ENCODE measurements around the gene TBC1D14. TPM values are rescaled to one million over a fixed set of nuclear protein-coding genes. Genes with fewer than 3 reads are reported as not detected.

The TBC1D14 gene
- total and polyA plus RNA-seq, 4 donors: 15.1 to 60.1 (median 46.4) TPM

DNA sequence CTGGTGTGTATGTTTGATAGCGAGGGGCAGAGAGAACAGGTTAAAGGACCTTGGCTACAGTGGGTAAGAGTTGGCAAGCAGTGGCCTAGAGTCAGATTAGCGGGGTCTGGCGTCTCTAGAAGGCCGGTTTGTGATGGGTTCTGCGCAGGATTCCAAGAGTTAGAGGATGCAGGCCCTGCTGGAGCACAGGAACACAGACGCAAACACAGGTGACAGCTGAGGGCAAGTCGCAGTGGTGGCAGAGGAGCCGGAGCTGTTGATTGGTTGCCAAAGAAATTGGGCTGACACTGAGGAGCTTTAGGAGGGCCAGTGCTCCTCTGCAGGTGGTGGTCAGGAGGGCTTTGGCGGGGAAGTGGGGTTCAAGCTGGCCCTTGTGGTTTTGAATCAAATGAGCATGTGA is 137.3 kb downstream of the TBC1D14 start:
- H3K36me3 ChIP-seq (ENCODE audit: control insufficient read depth in 4 of 4, insufficient read depth in 4 of 4, low read length in 4 of 4): peaks cover 0 to 10% (median 0%) of the 10 kb centered on the region in 4 donors
- DNase-seq: no peak

DNA sequence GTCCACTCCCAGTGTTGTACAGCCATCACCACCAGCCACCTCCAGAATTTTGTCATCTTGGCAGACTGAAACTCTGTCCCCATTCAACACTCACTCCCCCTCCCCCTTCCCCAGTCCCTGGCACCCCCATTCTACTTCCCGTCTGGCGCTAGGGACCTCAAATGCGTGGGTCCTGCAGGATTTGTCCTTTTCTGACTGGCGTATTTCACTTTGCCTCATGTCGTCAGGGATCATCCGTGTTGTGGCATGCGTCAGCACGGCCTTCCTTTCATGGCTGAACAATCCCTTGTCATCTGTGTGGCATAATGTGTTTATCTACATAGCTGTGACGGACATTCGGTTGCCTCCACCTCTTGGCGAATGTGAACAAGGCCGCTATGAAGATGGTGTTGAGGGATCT is 139.0 kb downstream of the TBC1D14 start:
- Histone ChIP-seq H3K9me3 (ENCODE audit: control insufficient read depth in 4 of 4, insufficient read depth in 3 of 4, low read length in 3 of 4) (no peaks in the 10 kb centered on the region), H3K27ac (ENCODE audit: low read depth in 1 of 2, low read length in 1 of 2) (no peak overlapping the region), H3K9ac (ENCODE audit: insufficient read depth in 1 of 2, low read length in 2 of 2) (no peak overlapping the region), H3K27me3 (ENCODE audit: control insufficient read depth in 3 of 3, insufficient read depth in 3 of 3, low read length in 2 of 3) (no peaks in the 10 kb centered on the region), H3K4me1 (ENCODE audit: control insufficient read depth in 5 of 5, insufficient read depth in 5 of 5, low read length in 5 of 5) (peaks cover 5 to 48% (median 16%) of the 10 kb centered on the region in 5 donors), H3K4me3 (no peak overlapping the region), H3K36me3 (ENCODE audit: control insufficient read depth in 4 of 4, insufficient read depth in 4 of 4, low read length in 4 of 4) (peaks cover 0 to 14% (median 0%) of the 10 kb centered on the region in 4 donors)
- TF ChIP-seq, protein P1, sequence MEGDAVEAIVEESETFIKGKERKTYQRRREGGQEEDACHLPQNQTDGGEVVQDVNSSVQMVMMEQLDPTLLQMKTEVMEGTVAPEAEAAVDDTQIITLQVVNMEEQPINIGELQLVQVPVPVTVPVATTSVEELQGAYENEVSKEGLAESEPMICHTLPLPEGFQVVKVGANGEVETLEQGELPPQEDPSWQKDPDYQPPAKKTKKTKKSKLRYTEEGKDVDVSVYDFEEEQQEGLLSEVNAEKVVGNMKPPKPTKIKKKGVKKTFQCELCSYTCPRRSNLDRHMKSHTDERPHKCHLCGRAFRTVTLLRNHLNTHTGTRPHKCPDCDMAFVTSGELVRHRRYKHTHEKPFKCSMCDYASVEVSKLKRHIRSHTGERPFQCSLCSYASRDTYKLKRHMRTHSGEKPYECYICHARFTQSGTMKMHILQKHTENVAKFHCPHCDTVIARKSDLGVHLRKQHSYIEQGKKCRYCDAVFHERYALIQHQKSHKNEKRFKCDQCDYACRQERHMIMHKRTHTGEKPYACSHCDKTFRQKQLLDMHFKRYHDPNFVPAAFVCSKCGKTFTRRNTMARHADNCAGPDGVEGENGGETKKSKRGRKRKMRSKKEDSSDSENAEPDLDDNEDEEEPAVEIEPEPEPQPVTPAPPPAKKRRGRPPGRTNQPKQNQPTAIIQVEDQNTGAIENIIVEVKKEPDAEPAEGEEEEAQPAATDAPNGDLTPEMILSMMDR (IDR thresholded peaks at IDR 0.05; ENCODE audit: control extremely low read depth, extremely low read depth): no peak
- no peak for ATAC-seq (ENCODE audit: insufficient read depth, low FRiP score)
- no peak for DNase-seq
- 94 to 95% methylated on average over 12 of the region's 12 CpGs for WGBS, 2 donors

More for the DNA sequence above, 137.3 kb downstream of the TBC1D14 start:
- Histone ChIP-seq H3K4me3 (no peak overlapping the region), H3K9me3 (ENCODE audit: control insufficient read depth in 4 of 4, insufficient read depth in 3 of 4, low read length in 3 of 4) (no peaks in the 10 kb centered on the region), H3K27me3 (ENCODE audit: control insufficient read depth in 3 of 3, insufficient read depth in 3 of 3, low read length in 2 of 3) (no peaks in the 10 kb centered on the region), H3K9ac (ENCODE audit: insufficient read depth in 1 of 2, low read length in 2 of 2) (no peak overlapping the region), H3K4me1 (ENCODE audit: control insufficient read depth in 5 of 5, insufficient read depth in 5 of 5, low read length in 5 of 5) (peaks cover 5 to 37% (median 16%) of the 10 kb centered on the region in 5 donors), H3K27ac (ENCODE audit: low read depth in 1 of 2, low read length in 1 of 2) (no peak overlapping the region)
- 94 to 96% methylated on average over 9 of the region's 9 CpGs for WGBS, 2 donors
- TF ChIP-seq, protein P1 (IDR thresholded peaks at IDR 0.05; ENCODE audit: control extremely low read depth, extremely low read depth): no peak
- no peak for ATAC-seq (ENCODE audit: insufficient read depth, low FRiP score)

DNA sequence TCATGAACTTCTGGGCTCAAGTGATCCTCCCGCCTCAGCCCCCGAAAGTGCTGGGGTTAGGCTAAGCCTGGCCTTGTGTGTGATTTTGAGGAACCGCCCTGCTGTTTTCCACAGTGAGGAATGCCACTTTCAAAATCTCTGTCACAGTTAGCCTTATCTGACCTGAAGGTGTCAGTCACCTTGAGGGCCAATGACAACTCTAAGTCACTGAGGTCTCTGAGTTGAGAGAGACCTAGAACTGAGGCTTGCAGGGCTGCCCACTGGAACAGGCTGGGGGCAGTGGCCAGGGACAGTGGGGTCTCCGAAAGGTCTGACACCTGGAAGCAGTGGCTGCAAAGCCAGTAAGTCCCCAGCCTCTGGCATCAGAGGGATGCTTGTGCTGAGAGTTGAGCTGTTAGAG is 139.7 kb downstream of the TBC1D14 start:
- Histone ChIP-seq H3K36me3 (ENCODE audit: control insufficient read depth in 4 of 4, insufficient read depth in 4 of 4, low read length in 4 of 4) (peaks cover 0 to 19% (median 1%) of the 10 kb centered on the region in 4 donors), H3K27ac (ENCODE audit: low read depth in 1 of 2, low read length in 1 of 2) (no peak overlapping the region), H3K4me3 (no peak overlapping the region), H3K27me3 (ENCODE audit: control insufficient read depth in 3 of 3, insufficient read depth in 3 of 3, low read length in 2 of 3) (no peaks in the 10 kb centered on the region), H3K9ac (ENCODE audit: insufficient read depth in 1 of 2, low read length in 2 of 2) (no peak overlapping the region), H3K9me3 (ENCODE audit: control insufficient read depth in 4 of 4, insufficient read depth in 3 of 4, low read length in 3 of 4) (no peaks in the 10 kb centered on the region), H3K4me1 (ENCODE audit: control insufficient read depth in 5 of 5, insufficient read depth in 5 of 5, low read length in 5 of 5) (peaks cover 5 to 48% (median 16%) of the 10 kb centered on the region in 5 donors)
- no peak for ATAC-seq (ENCODE audit: insufficient read depth, low FRiP score)
- DNase-seq: no peak
- TF ChIP-seq, protein P1 (IDR thresholded peaks at IDR 0.05; ENCODE audit: control extremely low read depth, extremely low read depth): no peak
- WGBS, 2 donors: 90 to 95% methylated on average over 4 of the region's 4 CpGs

DNA sequence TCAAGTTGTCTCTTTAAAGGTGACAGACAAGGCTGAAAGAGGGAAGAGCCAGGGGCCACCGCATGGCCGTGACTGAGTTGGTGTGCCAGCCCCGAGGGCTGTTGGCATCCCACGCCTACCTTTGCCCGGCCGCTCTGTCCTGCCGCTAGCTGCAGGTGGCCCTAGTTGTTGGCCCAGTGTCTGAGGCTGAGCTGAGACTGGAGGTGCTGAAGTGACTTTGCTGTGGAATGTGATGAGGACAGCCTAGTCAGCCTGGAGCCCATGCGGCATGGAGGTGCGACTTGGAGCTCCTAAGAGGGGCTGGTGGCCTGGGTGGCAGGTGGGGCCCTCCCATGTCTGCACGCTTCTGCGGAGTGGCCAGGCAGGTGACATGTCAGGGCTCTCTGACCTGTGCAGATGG is 140.1 kb downstream of the TBC1D14 start:
- TF ChIP-seq, protein P1 (IDR thresholded peaks at IDR 0.05; ENCODE audit: control extremely low read depth, extremely low read depth): no peak
- H3K4me1 ChIP-seq (ENCODE audit: control insufficient read depth in 5 of 5, insufficient read depth in 5 of 5, low read length in 5 of 5): peaks cover 4 to 44% (median 14%) of the 10 kb centered on the region in 5 donors
- H3K9me3 ChIP-seq (ENCODE audit: control insufficient read depth in 4 of 4, insufficient read depth in 3 of 4, low read length in 3 of 4): no peaks in the 10 kb centered on the region
- H3K4me3 ChIP-seq: no peak overlapping the region
- no peak for ATAC-seq (ENCODE audit: insufficient read depth, low FRiP score)
- H3K27me3 ChIP-seq (ENCODE audit: control insufficient read depth in 3 of 3, insufficient read depth in 3 of 3, low read length in 2 of 3): no peaks in the 10 kb centered on the region
- no peak for DNase-seq
- no peak overlapping the region for H3K9ac ChIP-seq (ENCODE audit: insufficient read depth in 1 of 2, low read length in 2 of 2)
- WGBS, 2 donors: 90 to 96% methylated on average over 11 of the region's 11 CpGs
- peaks cover 0 to 23% (median 3%) of the 10 kb centered on the region in 4 donors for H3K36me3 ChIP-seq (ENCODE audit: control insufficient read depth in 4 of 4, insufficient read depth in 4 of 4, low read length in 4 of 4)
- no peak overlapping the region for H3K27ac ChIP-seq (ENCODE audit: low read depth in 1 of 2, low read length in 1 of 2)

Measured in lung (tissue), 12 donors.